HEK293 (cell line): ENCODE measurements around the gene FBXO36.

Experiments
- CTCF ChIA-PET: fragments of 350-600 bp; formaldehyde crosslinking; extraction: SDS; loops from one replicate; lab custom pipeline; 2021; ENCODE audit warnings: antibody characterized with exemption; lab: Yijun Ruan, JAX
- POLR2A ChIA-PET: fragments of 300-600 bp; formaldehyde crosslinking; extraction: SDS; loops from one replicate; lab custom pipeline; 2020; ENCODE audit warnings: antibody characterized with exemption, inconsistent platforms; lab: Yijun Ruan, JAX
- H3K27ac ChIP-seq: fragments of 200-500 bp; sonication (Bioruptor generic); 2 replicates; pipeline ENCODE4 v1.5.1; 2014; ENCODE audit warnings: low read depth, low read length, control low read depth, inconsistent platforms; ENCODE audit errors: extremely low read depth
- H3K36me3 ChIP-seq, 2 experiments: fragments of 200-500 bp in 1 of 2; sonication (Bioruptor generic) in 1 of 2; 1 replicate in 1 of 2; 2 replicates in 1 of 2; pipeline ENCODE4 v1.5.1; 2014 to 2017; ENCODE audit warnings: inconsistent platforms in 2 of 2, low read length in 2 of 2; ENCODE audit not compliant: control insufficient read depth in 2 of 2, insufficient read depth in 1 of 2
- H3K4me1 ChIP-seq: fragments of 200-500 bp; sonication (Bioruptor generic); 2 replicates; pipeline ENCODE4 v1.5.1; 2014; ENCODE audit warnings: mild to moderate bottlenecking, low read length, inconsistent platforms; ENCODE audit not compliant: control insufficient read depth, insufficient read depth
- H3K4me3 ChIP-seq: 2 replicates; pipeline ENCODE4 v1.5.1; 2011; ENCODE audit warnings: low read depth, mild to moderate bottlenecking, control low read depth, low read length, moderate library complexity
- H3K9me3 ChIP-seq: fragments of 200-500 bp; sonication (Bioruptor generic); 2 replicates; pipeline ENCODE4 v1.5.1; 2014; ENCODE audit warnings: low read depth, low read length, inconsistent platforms; ENCODE audit not compliant: control insufficient read depth, insufficient read depth
- AEBP2 ChIP-seq: fragments of 450-650 bp; formaldehyde crosslinking; IDR thresholded peaks from 2 replicates; pipeline ENCODE4 v1.5.1; 2016; ENCODE audit warnings: missing biosample characterization, missing genetic modification characterization, borderline replicate concordance
- GLIS1 ChIP-seq: fragments of 450-650 bp; formaldehyde crosslinking; IDR thresholded peaks from 2 replicates; pipeline ENCODE4 v1.5.1; 2016; ENCODE audit warnings: missing biosample characterization, missing genetic modification characterization
- GLIS2 ChIP-seq: fragments of 450-650 bp; formaldehyde crosslinking; IDR thresholded peaks from 2 replicates; pipeline ENCODE4 v1.5.1; 2016; ENCODE audit warnings: missing biosample characterization, missing genetic modification characterization
- HOXA7 ChIP-seq: sonication (generic); formaldehyde crosslinking; IDR thresholded peaks from 2 replicates; pipeline ENCODE4 v1.8.1; 2022; ENCODE audit warnings: missing genetic modification reagents, borderline replicate concordance
- IKZF3 ChIP-seq: fragments of 450-650 bp; IDR thresholded peaks from 2 replicates; pipeline ENCODE4 v1.5.0; 2018; ENCODE audit warnings: missing biosample characterization, mild to moderate bottlenecking, missing genetic modification characterization, moderate library complexity
- KLF8 ChIP-seq: fragments of 450-650 bp; formaldehyde crosslinking; IDR thresholded peaks from 2 replicates; pipeline ENCODE4 v1.5.1; 2016; ENCODE audit warnings: missing biosample characterization, missing genetic modification characterization
- REST ChIP-seq: fragments of 450-650 bp; formaldehyde crosslinking; IDR thresholded peaks from 2 replicates; pipeline ENCODE4 v1.5.1; 2016; ENCODE audit warnings: missing biosample characterization, missing genetic modification characterization
- SP2 ChIP-seq: fragments of 450-650 bp; formaldehyde crosslinking; IDR thresholded peaks from 2 replicates; pipeline ENCODE4 v1.5.1; 2016; ENCODE audit warnings: missing biosample characterization, missing genetic modification characterization
- YY1 ChIP-seq: fragments of 450-650 bp; formaldehyde crosslinking; IDR thresholded peaks from 2 replicates; pipeline ENCODE4 v1.5.1; 2018; ENCODE audit warnings: missing biosample characterization, missing genetic modification characterization
- ZBTB20 ChIP-seq: fragments of 450-650 bp; formaldehyde crosslinking; IDR thresholded peaks from 2 replicates; pipeline ENCODE4 v1.5.1; 2016; ENCODE audit warnings: missing biosample characterization, missing genetic modification characterization
- ZBTB8A ChIP-seq: fragments of 450-650 bp; formaldehyde crosslinking; IDR thresholded peaks from 2 replicates; pipeline ENCODE4 v1.5.1; 2016; ENCODE audit warnings: missing biosample characterization, missing genetic modification characterization
- ZFP37 ChIP-seq: fragments of 450-650 bp; formaldehyde crosslinking; IDR thresholded peaks from 2 replicates; pipeline ENCODE4 v1.5.1; 2016; ENCODE audit warnings: missing biosample characterization, missing genetic modification characterization
- ZIC2 ChIP-seq: fragments of 450-650 bp; formaldehyde crosslinking; IDR thresholded peaks from 2 replicates; pipeline ENCODE4 v1.5.1; 2016; ENCODE audit warnings: missing biosample characterization, missing genetic modification characterization
- ZNF132 ChIP-seq: fragments of 450-650 bp; formaldehyde crosslinking; IDR thresholded peaks from 2 replicates; pipeline ENCODE4 v1.5.1; 2017; ENCODE audit warnings: missing biosample characterization, missing genetic modification characterization, borderline replicate concordance
- ZNF223 ChIP-seq: fragments of 450-650 bp; formaldehyde crosslinking; IDR thresholded peaks from 2 replicates; pipeline ENCODE4 v1.5.1; 2016; ENCODE audit warnings: missing biosample characterization, missing genetic modification characterization
- ZNF335 ChIP-seq: fragments of 450-650 bp; formaldehyde crosslinking; conservative IDR thresholded peaks from 2 replicates; pipeline ENCODE4 v1.5.1; 2016; ENCODE audit warnings: missing biosample characterization, missing genetic modification characterization
- ZNF341 ChIP-seq: fragments of 450-650 bp; formaldehyde crosslinking; IDR thresholded peaks from 2 replicates; pipeline ENCODE4; 2016; ENCODE audit warnings: low read depth, missing biosample characterization, missing genetic modification characterization
- ZNF366 ChIP-seq: fragments of 450-650 bp; formaldehyde crosslinking; conservative IDR thresholded peaks from 2 replicates; pipeline ENCODE4 v1.5.1; 2016; ENCODE audit warnings: missing biosample characterization, missing genetic modification characterization
- ZNF423 ChIP-seq: fragments of 450-650 bp; formaldehyde crosslinking; IDR thresholded peaks from 2 replicates; pipeline ENCODE4 v1.5.1; 2016; ENCODE audit warnings: missing biosample characterization, missing genetic modification characterization
- ZNF600 ChIP-seq: fragments of 450-650 bp; formaldehyde crosslinking; IDR thresholded peaks from 2 replicates; pipeline ENCODE4 v1.5.1; 2016; ENCODE audit warnings: missing biosample characterization, missing genetic modification characterization
- ZNF654 ChIP-seq: fragments of 450-650 bp; formaldehyde crosslinking; IDR thresholded peaks from 2 replicates; pipeline ENCODE4 v1.5.1; 2016; ENCODE audit warnings: low read depth, missing biosample characterization, missing genetic modification characterization
- ZNF704 ChIP-seq: fragments of 450-650 bp; formaldehyde crosslinking; IDR thresholded peaks from 2 replicates; pipeline ENCODE4 v1.5.1; 2016; ENCODE audit warnings: missing biosample characterization, missing genetic modification characterization
- ZNF76 ChIP-seq: fragments of 450-650 bp; formaldehyde crosslinking; IDR thresholded peaks from 2 replicates; pipeline ENCODE4; 2016; ENCODE audit warnings: low read depth, missing biosample characterization, missing genetic modification characterization, borderline replicate concordance
- ZNF777 ChIP-seq: fragments of 450-650 bp; formaldehyde crosslinking; IDR thresholded peaks from 2 replicates; pipeline ENCODE4 v1.5.1; 2017; ENCODE audit warnings: missing biosample characterization, missing genetic modification characterization, borderline replicate concordance
- ZNF843 ChIP-seq: fragments of 450-650 bp; formaldehyde crosslinking; IDR thresholded peaks from 2 replicates; pipeline ENCODE4 v1.5.1; 2016; ENCODE audit warnings: missing biosample characterization, missing genetic modification characterization
- ZXDB ChIP-seq: fragments of 450-650 bp; formaldehyde crosslinking; IDR thresholded peaks from 2 replicates; pipeline ENCODE4 v1.5.1; 2016; ENCODE audit warnings: missing biosample characterization, missing genetic modification characterization
- TF ChIP-seq, protein P1 (sequence below): fragments of 450-650 bp; formaldehyde crosslinking; optimal IDR thresholded peaks from 2 replicates; pipeline ENCODE3; 2016; ENCODE audit warnings: missing biosample characterization, mild to moderate bottlenecking, missing genetic modification characterization

Gene FBXO36

DNA sequence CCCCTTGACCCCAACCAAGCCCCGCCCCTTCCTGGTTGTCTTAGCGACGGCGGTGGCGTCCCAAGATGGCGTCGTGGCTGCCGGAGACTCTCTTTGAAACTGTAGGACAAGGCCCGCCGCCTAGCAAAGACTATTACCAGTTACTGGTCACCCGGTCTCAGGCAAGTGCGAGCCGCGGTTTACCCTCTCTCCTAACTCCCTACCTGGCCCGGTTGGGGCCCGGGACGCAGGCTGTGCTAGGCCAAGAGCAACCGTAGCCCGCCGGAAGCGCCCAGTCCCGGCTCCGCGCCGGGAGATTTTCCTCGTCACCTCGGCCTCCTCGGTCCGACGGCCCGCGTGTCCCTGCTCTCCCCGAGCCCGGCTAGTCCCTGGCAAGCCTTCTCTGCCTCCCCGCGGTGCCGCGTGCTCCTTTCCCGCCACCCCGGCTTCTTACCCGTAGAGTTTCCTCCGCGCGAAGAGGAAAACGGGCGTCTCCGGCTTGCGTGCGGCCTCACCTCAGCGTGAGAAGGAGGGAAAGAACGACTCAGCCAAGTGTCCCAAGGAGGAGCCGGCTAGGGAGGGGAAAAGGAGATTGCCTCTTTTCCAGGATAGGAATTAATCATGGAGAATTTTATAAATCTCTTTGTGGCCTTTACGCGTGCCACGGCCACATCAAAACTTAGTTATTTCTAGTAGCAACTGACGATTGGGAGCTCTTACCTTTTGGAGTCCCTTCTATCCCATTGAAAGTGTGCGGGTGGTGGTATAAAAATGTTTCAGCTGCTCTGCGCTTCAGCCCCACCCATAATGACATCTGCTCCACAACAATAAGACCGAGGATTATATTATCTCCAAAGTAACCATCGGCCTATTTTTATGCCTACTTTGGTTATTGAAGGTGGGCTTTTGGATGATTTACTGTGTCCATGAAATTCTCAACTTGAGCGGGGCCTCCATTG, at the start of gene FBXO36:
TSS of gene FBXO36 (plus strand) at position 55 of the 938 bp plus-strand sequence. CDS start at position 66, 11 bp downstream.
- H3K4me1 ChIP-seq, result peaks cover 1% of the 10 kb centered on the region; the same call in 1 of the 2 replicates
- peak within 1 kb of the TSS; percentile 92 for H3K27ac ChIP-seq
- H3K4me3 ChIP-seq, result peak within 1 kb of the TSS; percentile 95
- no peaks in the 10 kb centered on the region for H3K9me3 ChIP-seq
- POLR2A ChIA-PET, result interaction anchor here (0.5 to 1.9 kb wide), 6 partner anchors 9 to 122 kb away, joined by 3 to 17 read pairs (median 4); no protein-coding TSS in a partner anchor
- CTCF ChIA-PET, result interaction anchor here (0.5 kb wide), 2 partner anchors 121 to 246 kb away, joined by 3 to 4 read pairs; no protein-coding TSS in a partner anchor
- H3K36me3 ChIP-seq, result peaks cover 2 to 12% of the 10 kb centered on the region in 2 experiments; a peak in 2 of 3 replicates
- TF ChIP-seq ZNF76 (tag by site-specific recombination), result no peak
- 0 out of 2 replicates have a peak, but pooled peaks have one; percentile 17 for TF ChIP-seq ZNF704
- TF ChIP-seq GLIS1 (tag by site-specific recombination), result no peak
- TF ChIP-seq ZNF335 (tag by site-specific recombination), result peak; percentile 38
- TF ChIP-seq GLIS2, result peak; percentile 33; the same call in 1 of the 2 replicates
- 0 out of 2 replicates have a peak, but pooled peaks have one; percentile 2 for TF ChIP-seq REST (tag by site-specific recombination)
- TF ChIP-seq ZNF777, result peak; percentile 77
- TF ChIP-seq AEBP2 (tag by site-specific recombination), result no peak
- 0 out of 2 replicates have a peak, but pooled peaks have one; percentile 3 for TF ChIP-seq ZXDB (tag by site-specific recombination)
- peak; percentile 42; the same call in 1 of the 2 replicates for TF ChIP-seq YY1 (tag by site-specific recombination)
- peak; percentile 54 for TF ChIP-seq ZIC2 (tag by site-specific recombination)
- TF ChIP-seq ZNF654 (tag by site-specific recombination), result no peak
- 0 out of 2 replicates have a peak, but pooled peaks have one; percentile 28 for TF ChIP-seq ZNF600 (tag by site-specific recombination)
- TF ChIP-seq ZNF843 (tag by site-specific recombination), result no peak
- peak; percentile 81 for TF ChIP-seq ZBTB20 (tag by site-specific recombination)
- no peak for TF ChIP-seq ZNF423 (tag by site-specific recombination)
- TF ChIP-seq IKZF3 (tag by site-specific recombination), result peak; percentile 78
- peak; percentile 50 for TF ChIP-seq SP2 (tag by site-specific recombination)
- TF ChIP-seq HOXA7 (CRISPR knock-in tag), result no peak
- TF ChIP-seq ZFP37, result no peak
- TF ChIP-seq, protein P1, sequence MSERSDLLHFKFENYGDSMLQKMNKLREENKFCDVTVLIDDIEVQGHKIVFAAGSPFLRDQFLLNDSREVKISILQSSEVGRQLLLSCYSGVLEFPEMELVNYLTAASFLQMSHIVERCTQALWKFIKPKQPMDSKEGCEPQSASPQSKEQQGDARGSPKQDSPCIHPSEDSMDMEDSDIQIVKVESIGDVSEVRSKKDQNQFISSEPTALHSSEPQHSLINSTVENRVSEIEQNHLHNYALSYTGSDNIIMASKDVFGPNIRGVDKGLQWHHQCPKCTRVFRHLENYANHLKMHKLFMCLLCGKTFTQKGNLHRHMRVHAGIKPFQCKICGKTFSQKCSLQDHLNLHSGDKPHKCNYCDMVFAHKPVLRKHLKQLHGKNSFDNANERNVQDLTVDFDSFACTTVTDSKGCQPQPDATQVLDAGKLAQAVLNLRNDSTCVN (tag by site-specific recombination), result peak; percentile 56
- TF ChIP-seq ZNF132 (tag by site-specific recombination), result no peak
- TF ChIP-seq ZNF366, result peak; percentile 70; the same call in 1 of the 2 replicates
- TF ChIP-seq ZBTB8A (tag by site-specific recombination), result peak; percentile 60
- TF ChIP-seq ZNF223 (tag by site-specific recombination), result no peak
- no peak; the same call in 1 of the 2 replicates for TF ChIP-seq ZNF341 (tag by site-specific recombination)
- peak; percentile 29; the same call in 1 of the 2 replicates for TF ChIP-seq KLF8 (tag by site-specific recombination)
